Lung (tissue), 12 donors: ENCODE measurements around the gene ZNF329. TPM values are rescaled to one million over a fixed set of nuclear protein-coding genes. Genes with fewer than 3 reads are reported as not detected.
A peak's percentile ranks its signal among the peaks of the same experiment; 100 is the strongest.

Experiments
- ATAC-seq: fragments of 200-7000 bp; cut with Tn5 transposase; one replicate; pipeline ENCODE4 v1.9.1; 2020; ENCODE audit warnings: moderate number of reproducible peaks; ENCODE audit not compliant: insufficient read depth, low FRiP score
- DNase-seq, 3 donors: peaks; one replicate each; pipeline ENCODE4 v3.0.0-alpha.2; 2013 to 2017
- H3K27ac ChIP-seq, 2 donors: one replicate each; pipeline ENCODE4 v1.5.1; 2013; ENCODE audit warnings: mild to moderate bottlenecking in 2 of 2, moderate library complexity in 2 of 2, control low read depth in 1 of 2, inconsistent platforms in 1 of 2, low read depth in 1 of 2, low read length in 1 of 2
- H3K27me3 ChIP-seq, 3 donors: one replicate each; pipeline ENCODE4 v1.5.1; 2013; ENCODE audit warnings: low read length in 2 of 3; ENCODE audit not compliant: control insufficient read depth in 3 of 3, insufficient read depth in 3 of 3
- H3K36me3 ChIP-seq, 4 donors: one replicate each; pipeline ENCODE4 v1.5.1; 2013; ENCODE audit warnings: low read length in 4 of 4, mild to moderate bottlenecking in 1 of 4, moderate library complexity in 1 of 4; ENCODE audit not compliant: control insufficient read depth in 4 of 4, insufficient read depth in 4 of 4
- H3K4me1 ChIP-seq, 5 donors: one replicate each; pipeline ENCODE4 v1.5.1; 2013; ENCODE audit warnings: low read length in 5 of 5, mild to moderate bottlenecking in 2 of 5, moderate library complexity in 1 of 5; ENCODE audit not compliant: control insufficient read depth in 5 of 5, insufficient read depth in 5 of 5
- H3K4me3 ChIP-seq: one replicate; pipeline ENCODE4 v1.5.1; 2013; ENCODE audit warnings: mild to moderate bottlenecking, control low read depth, moderate library complexity
- H3K9ac ChIP-seq, 2 donors: one replicate each; pipeline ENCODE4 v1.5.1; 2013; ENCODE audit warnings: low read length in 2 of 2, control low read depth in 1 of 2; ENCODE audit not compliant: insufficient read depth in 1 of 2
- H3K9me3 ChIP-seq, 4 donors: one replicate each; pipeline ENCODE4 v1.5.1; 2013; ENCODE audit warnings: low read length in 3 of 4, mild to moderate bottlenecking in 1 of 4, moderate library complexity in 1 of 4; ENCODE audit not compliant: control insufficient read depth in 4 of 4, insufficient read depth in 3 of 4
- CTCF ChIP-seq: IDR thresholded peaks from 2 replicates; pipeline ENCODE4 v1.5.1; 2012; ENCODE audit warnings: mild to moderate bottlenecking; ENCODE audit errors: control extremely low read depth, extremely low read depth
- WGBS, 2 donors: extraction: QIAGEN DNeasy Blood & Tissue Kit; methylation state at CpG; one replicate each; pipeline ENCODE4 v1.1.7; 2013; 5-methylcytosine and 5-hydroxymethylcytosine counted together
- polyA plus RNA-seq, 2 donors: library from polyadenylated mRNA; stranded (reverse); fragments of 200-250 nt; gene quantifications; one replicate each; pipeline ENCODE4 v1.2.1, GENCODE V29; 2013
- total RNA-seq, 2 donors: library from RNA; depleted of rRNA in 1 of 2; stranded (reverse); fragments of >200 nt in 1 of 2; gene quantifications; one replicate each; pipeline ENCODE4 v1.2.1, GENCODE V29; 2014 to 2021
- donor health status: control.
- donor health status: control.
- donor health status: Bipolar disorder and iron deficiency.
- donor health status: healthy.
- donor health status: DM: yes; HTN: yes; CAD: no.

Gene ZNF329
- total and polyA plus RNA-seq, 4 donors, result 2.3 to 20.0 (median 6.5) TPM

GRCh38 chr19:58097349-58097748 lies 53.2 kb downstream of the ZNF329 start:
- peak overlapping the region; percentile 15 for H3K4me3 ChIP-seq
- H3K9me3 ChIP-seq, result peaks cover 0 to 30% (median under 1%) of the 10 kb centered on the region in 4 donors
- WGBS, 2 donors, result 43 to 47% methylated on average over 8 of the region's 8 CpGs
- H3K27ac ChIP-seq, result peak overlapping the region in 1 of 2 donors; percentile 30
- H3K4me1 ChIP-seq, result peaks cover 0 to 10% (median 6%) of the 10 kb centered on the region in 5 donors
- DNase-seq (no peak), ATAC-seq (no peak)
- H3K27me3 ChIP-seq, result no peaks in the 10 kb centered on the region
- peak overlapping the region; percentile 92 to 96 for H3K9ac ChIP-seq
- peaks cover 0 to 7% (median 1%) of the 10 kb centered on the region in 4 donors for H3K36me3 ChIP-seq
- TF ChIP-seq CTCF, result no peak

GRCh38 chr19:58096884-58097283 lies 53.7 kb downstream of the ZNF329 start:
- peaks cover 0 to 10% (median 6%) of the 10 kb centered on the region in 5 donors for H3K4me1 ChIP-seq
- no peak for DNase-seq
- 86 to 95% methylated on average over 13 of the region's 13 CpGs for WGBS, 2 donors
- TF ChIP-seq CTCF, result no peak
- H3K4me3 ChIP-seq, result peak overlapping the region; percentile 15
- H3K9ac ChIP-seq, result peak overlapping the region in 1 of 2 donors; percentile 92
- no peaks in the 10 kb centered on the region for H3K27me3 ChIP-seq
- peaks cover 0 to 7% (median 1%) of the 10 kb centered on the region in 4 donors for H3K36me3 ChIP-seq
- peaks cover 0 to 31% (median 0%) of the 10 kb centered on the region in 4 donors for H3K9me3 ChIP-seq
- peak overlapping the region in 1 of 2 donors; percentile 30 for H3K27ac ChIP-seq
- no peak for ATAC-seq

GRCh38 chr19:58095328-58095727 lies 55.3 kb downstream of the ZNF329 start:
- WGBS, 2 donors, result 97 to 99% methylated on average over 10 of the region's 10 CpGs
- H3K4me3 ChIP-seq, result no peak overlapping the region
- DNase-seq (no peak), ATAC-seq (no peak)
- H3K9ac ChIP-seq, result no peak overlapping the region
- no peak overlapping the region for H3K27ac ChIP-seq
- H3K36me3 ChIP-seq, result peaks cover 0 to 7% (median 1%) of the 10 kb centered on the region in 4 donors
- no peaks in the 10 kb centered on the region for H3K27me3 ChIP-seq
- H3K9me3 ChIP-seq, result peaks cover 0 to 37% (median 0%) of the 10 kb centered on the region in 4 donors
- TF ChIP-seq CTCF, result no peak
- peaks cover 0 to 10% (median 6%) of the 10 kb centered on the region in 5 donors for H3K4me1 ChIP-seq

- no peak overlapping the region for H3K4me3 ChIP-seq
- H3K27ac ChIP-seq, result no peak overlapping the region
- DNase-seq (no peak), ATAC-seq (no peak)
- H3K36me3 ChIP-seq, result peaks cover 0 to 18% (median 6%) of the 10 kb centered on the region in 4 donors
- no peak for TF ChIP-seq CTCF
- H3K27me3 ChIP-seq, result no peaks in the 10 kb centered on the region
- no peak overlapping the region for H3K9ac ChIP-seq
- H3K9me3 ChIP-seq, result peaks cover 0 to 51% (median 0%) of the 10 kb centered on the region in 4 donors
- H3K4me1 ChIP-seq, result peaks cover 0 to 8% (median 6%) of the 10 kb centered on the region in 5 donors
- WGBS, 2 donors, result 95 to 97% methylated on average over 7 of the region's 7 CpGs
Measured at GRCh38 chr19:58093071-58093470, 57.5 kb downstream of the ZNF329 start.
